Astrocyte of the cerebellum (primary cell): ENCODE data around the gene ADH7.

Experiments used
- DNase-seq: peaks from one replicate; pipeline ENCODE4 v3.0.0-alpha.2; 2011; ENCODE audit warnings: low read depth
- H3K4me3 ChIP-seq: 2 replicates; pipeline ENCODE4 v1.5.1; 2011; ENCODE audit warnings: mild to moderate bottlenecking, low read depth, low read length, moderate library complexity
- CTCF ChIP-seq: IDR thresholded peaks from 2 replicates; pipeline ENCODE4 v1.5.1; 2012; ENCODE audit warnings: low read length, low read depth, moderate library complexity, mild to moderate bottlenecking; ENCODE audit errors: missing control alignments
- in situ Hi-C: cut with HindIII; loops from 2 replicates; pipeline ENCODE4 v1.10.0; 2017; ENCODE audit warnings: low sequenced_read_pairs

ADH7 gene

GRCh38 chr4:99410075-99410474, 25.1 kb downstream of the ADH7 start:
- no peak for DNase-seq
- no peak overlapping the region for H3K4me3 ChIP-seq
- TF ChIP-seq CTCF, result no peak
- in situ Hi-C loops, result no loop called here

- DNase-seq, result no peak
- TF ChIP-seq CTCF, result no peak
- in situ Hi-C loops, result no loop called here
- H3K4me3 ChIP-seq, result no peak overlapping the region
Observed at GRCh38 chr4:99408346-99408745, 26.8 kb downstream of the ADH7 start.

- no peak overlapping the region for H3K4me3 ChIP-seq
- TF ChIP-seq CTCF, result peak; percentile 93
- peak; percentile 69 for DNase-seq
- in situ Hi-C loops, result no loop called here
Observed at GRCh38 chr4:99405433-99406115, 29.6 kb downstream of the ADH7 start.

GRCh38 chr4:99404595-99405287, 30.4 kb downstream of the ADH7 start:
- TF ChIP-seq CTCF, result no peak
- DNase-seq, result peak; percentile 88
- in situ Hi-C loops, result no loop called here
- H3K4me3 ChIP-seq, result no peak overlapping the region

GRCh38 chr4:99403380-99404184, 31.6 kb downstream of the ADH7 start:
- no peak for TF ChIP-seq CTCF
- no peak for DNase-seq
- in situ Hi-C loops, result no loop called here
- no peak overlapping the region for H3K4me3 ChIP-seq

GRCh38 chr4:99402765-99403164, 32.4 kb downstream of the ADH7 start:
- in situ Hi-C loops, result no loop called here
- TF ChIP-seq CTCF, result no peak
- no peak for DNase-seq
- H3K4me3 ChIP-seq, result no peak overlapping the region
